Activated T-cell treated with anti-CD3 and anti-CD28 coated beads, Interleukin-2, amount 50 U/mL, for 72 hours (primary cell): ENCODE data around the gene IGFALS. TPM values are rescaled to one million over a fixed set of nuclear protein-coding genes. Genes with fewer than 3 reads are reported as not detected.

ENCODE experiments used
- ATAC-seq, 2 donors: fragments of 150-1000 bp; cut with Tn5 transposase; replicated peaks in 1 of 2; 2 replicates each; pipeline ENCODE4 v1.10.0; 2021; ENCODE audit warnings: moderate library complexity in 2 of 2, mild to moderate bottlenecking in 1 of 2
- DNase-seq, 2 donors: peaks; one replicate each; pipeline ENCODE4 v3.0.0; 2021 to 2022; ENCODE audit warnings: mixed read lengths in 1 of 2
- H3K27ac Mint-ChIP-seq: one replicate; pipeline ENCODE4 v1.8.0; 2022; ENCODE audit warnings: mild to moderate bottlenecking, moderate library complexity, mixed read lengths
- H3K27me3 Mint-ChIP-seq: one replicate; pipeline ENCODE4 v1.8.0; 2022; ENCODE audit warnings: low read depth, mixed read lengths
- H3K36me3 Mint-ChIP-seq, 2 donors: one replicate each; pipeline ENCODE4 v1.8.0; 2022; ENCODE audit warnings: mixed read lengths in 2 of 2, mild to moderate bottlenecking in 1 of 2; ENCODE audit not compliant: insufficient read depth in 2 of 2
- H3K4me1 Mint-ChIP-seq: one replicate; pipeline ENCODE4 v1.8.0; 2022; ENCODE audit warnings: low read depth, mixed read lengths
- H3K4me3 Mint-ChIP-seq, 2 donors: one replicate each; pipeline ENCODE4 v1.8.0; 2022; ENCODE audit warnings: mild to moderate bottlenecking in 2 of 2, mixed read lengths in 2 of 2, moderate library complexity in 2 of 2
- H3K9me3 Mint-ChIP-seq, 2 donors: one replicate each; pipeline ENCODE4 v1.8.0; 2022; ENCODE audit warnings: mixed read lengths in 2 of 2
- total RNA-seq, 2 donors: library from RNA; stranded (reverse); gene quantifications; one replicate each; pipeline ENCODE4 v1.2.3, GENCODE V29; 2022

IGFALS gene
- total RNA-seq, 2 donors from 2014 or later, result 0.14 to 0.37 TPM

- DNase-seq (no peak), ATAC-seq (no peak)
- Mint-ChIP-seq H3K4me3 (no peak overlapping the region), H3K9me3 (no peaks in the 10 kb centered on the region), H3K36me3 (peaks cover 0 to 2% of the 10 kb centered on the region in 2 donors), H3K27me3 (no peaks in the 10 kb centered on the region), H3K27ac (no peak overlapping the region), H3K4me1 (no peaks in the 10 kb centered on the region)
Observed at GRCh38 chr16:1757714-1758461, 35.6 kb downstream of the IGFALS start.

GRCh38 chr16:1754204-1754603 is 39.3 kb downstream of the IGFALS start:
- Mint-ChIP-seq H3K36me3 (no peaks in the 10 kb centered on the region), H3K4me1 (no peaks in the 10 kb centered on the region), H3K27me3 (no peaks in the 10 kb centered on the region), H3K4me3 (no peak overlapping the region), H3K9me3 (no peaks in the 10 kb centered on the region), H3K27ac (no peak overlapping the region)
- ATAC-seq (no peak), DNase-seq (no peak)

GRCh38 chr16:1752853-1753252 is 40.7 kb downstream of the IGFALS start:
- H3K27ac Mint-ChIP-seq, result no peak overlapping the region
- ATAC-seq, result no peak

GRCh38 chr16:1751946-1752345 is 41.6 kb downstream of the IGFALS start:
- Mint-ChIP-seq H3K27me3 (no peaks in the 10 kb centered on the region), H3K36me3 (no peaks in the 10 kb centered on the region), H3K4me1 (no peaks in the 10 kb centered on the region), H3K27ac (no peak overlapping the region), H3K9me3 (no peaks in the 10 kb centered on the region), H3K4me3 (no peak overlapping the region)
- DNase-seq (no peak), ATAC-seq (no peak)

More at GRCh38 chr16:1752853-1753252, 40.7 kb downstream of the IGFALS start:
- H3K36me3 Mint-ChIP-seq, result no peaks in the 10 kb centered on the region
- DNase-seq, result no peak
- H3K9me3 Mint-ChIP-seq, result no peaks in the 10 kb centered on the region
- H3K27me3 Mint-ChIP-seq, result no peaks in the 10 kb centered on the region
- no peak overlapping the region for H3K4me3 Mint-ChIP-seq
- H3K4me1 Mint-ChIP-seq, result no peaks in the 10 kb centered on the region

GRCh38 chr16:1749152-1750117 is 44.1 kb downstream of the IGFALS start:
- no peaks in the 10 kb centered on the region for H3K9me3 Mint-ChIP-seq
- no peaks in the 10 kb centered on the region for H3K36me3 Mint-ChIP-seq
- H3K27ac Mint-ChIP-seq, result no peak overlapping the region
- no peak for DNase-seq
- H3K27me3 Mint-ChIP-seq, result no peaks in the 10 kb centered on the region
- no peak overlapping the region for H3K4me3 Mint-ChIP-seq
- H3K4me1 Mint-ChIP-seq, result no peaks in the 10 kb centered on the region
- ATAC-seq, result no peak

- H3K4me3 Mint-ChIP-seq, result no peak overlapping the region
- no peaks in the 10 kb centered on the region for H3K36me3 Mint-ChIP-seq
- no peaks in the 10 kb centered on the region for H3K27me3 Mint-ChIP-seq
- no peaks in the 10 kb centered on the region for H3K4me1 Mint-ChIP-seq
- no peak overlapping the region for H3K27ac Mint-ChIP-seq
- DNase-seq (no peak), ATAC-seq (no peak)
- H3K9me3 Mint-ChIP-seq, result no peaks in the 10 kb centered on the region
Observed at GRCh38 chr16:1747934-1748333, 45.6 kb downstream of the IGFALS start.

GRCh38 chr16:1746693-1747195 is 46.8 kb downstream of the IGFALS start:
- no peaks in the 10 kb centered on the region for H3K27me3 Mint-ChIP-seq

GRCh38 chr16:1745900-1746692 is 47.4 kb downstream of the IGFALS start:
- Mint-ChIP-seq H3K9me3 (no peaks in the 10 kb centered on the region), H3K4me3 (no peak overlapping the region), H3K27me3 (no peaks in the 10 kb centered on the region), H3K36me3 (no peaks in the 10 kb centered on the region), H3K27ac (no peak overlapping the region), H3K4me1 (no peaks in the 10 kb centered on the region)
- ATAC-seq (no peak), DNase-seq (no peak)

More at GRCh38 chr16:1746693-1747195, 46.8 kb downstream of the IGFALS start:
- Mint-ChIP-seq H3K27ac (no peak overlapping the region), H3K9me3 (no peaks in the 10 kb centered on the region), H3K4me3 (no peak overlapping the region), H3K4me1 (no peaks in the 10 kb centered on the region), H3K36me3 (no peaks in the 10 kb centered on the region)
- DNase-seq (no peak), ATAC-seq (no peak)

- H3K4me3 Mint-ChIP-seq, result no peak overlapping the region
- ATAC-seq, result no peak
- H3K27ac Mint-ChIP-seq, result no peak overlapping the region
- no peaks in the 10 kb centered on the region for H3K36me3 Mint-ChIP-seq
- H3K9me3 Mint-ChIP-seq, result no peaks in the 10 kb centered on the region
- no peaks in the 10 kb centered on the region for H3K4me1 Mint-ChIP-seq
- DNase-seq, result no peak
- H3K27me3 Mint-ChIP-seq, result no peaks in the 10 kb centered on the region
Observed at GRCh38 chr16:1745181-1745899, 48.2 kb downstream of the IGFALS start.

GRCh38 chr16:1744338-1744840 is 49.1 kb downstream of the IGFALS start:
- Mint-ChIP-seq H3K9me3 (no peaks in the 10 kb centered on the region), H3K27me3 (no peaks in the 10 kb centered on the region), H3K4me3 (no peak overlapping the region), H3K36me3 (no peaks in the 10 kb centered on the region), H3K27ac (no peak overlapping the region), H3K4me1 (no peaks in the 10 kb centered on the region)
- DNase-seq (no peak), ATAC-seq (no peak)

- H3K9me3 Mint-ChIP-seq, result no peaks in the 10 kb centered on the region
- no peaks in the 10 kb centered on the region for H3K4me1 Mint-ChIP-seq
- DNase-seq, result no peak
- no peak overlapping the region for H3K27ac Mint-ChIP-seq
- H3K27me3 Mint-ChIP-seq, result no peaks in the 10 kb centered on the region
- ATAC-seq, result no peak
- H3K36me3 Mint-ChIP-seq, result no peaks in the 10 kb centered on the region
- H3K4me3 Mint-ChIP-seq, result no peak overlapping the region
Observed at GRCh38 chr16:1743376-1744337, 49.8 kb downstream of the IGFALS start.
